ENCODE measurements around the gene PDIA6.

PDIA6 gene

DNA sequence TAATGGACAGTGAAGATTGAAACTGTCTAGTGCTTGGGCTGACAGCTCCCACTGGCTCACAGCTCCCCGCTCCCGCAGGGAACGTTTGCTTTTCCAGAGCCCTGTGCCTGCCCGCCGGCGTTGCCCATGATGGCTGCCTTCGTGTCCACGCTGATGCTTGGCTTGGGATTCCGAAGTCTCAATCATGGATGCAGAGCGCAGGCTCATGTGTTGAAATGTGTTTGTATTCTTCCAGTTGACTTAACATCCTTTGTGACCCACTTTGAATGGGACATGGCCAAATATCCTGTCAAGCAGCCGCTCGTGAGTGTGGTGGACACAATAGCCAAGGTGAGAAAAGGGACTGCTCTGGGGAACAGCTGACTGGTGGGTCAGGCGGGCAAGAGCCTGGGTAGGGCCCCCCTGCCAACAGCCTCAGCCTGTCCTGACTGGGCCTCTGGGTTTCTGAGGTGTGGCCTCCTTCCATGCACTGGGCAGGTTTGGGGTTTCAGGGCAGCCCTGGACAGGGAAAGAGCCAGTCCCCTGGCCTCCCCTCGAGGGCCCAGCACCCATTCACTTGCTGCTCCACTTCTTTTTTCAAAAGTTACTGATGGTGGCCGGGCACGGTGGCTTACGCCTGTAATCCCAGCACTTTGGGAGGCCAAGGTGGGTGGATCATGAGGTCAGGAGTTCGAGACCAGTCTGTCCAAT, 48.3 kb downstream of the PDIA6 start:
- H3K4me3 Mint-ChIP-seq = no peak overlapping the region
- no peaks in the 10 kb centered on the region for H3K4me1 Mint-ChIP-seq (ENCODE audit: low read depth)
- peaks cover 8% of the 10 kb centered on the region for H3K27me3 Mint-ChIP-seq
- no peak overlapping the region for H3K27ac Mint-ChIP-seq
- intact Hi-C loops (cut with micrococcal nuclease) = no loop called here
- no peaks in the 10 kb centered on the region for H3K9me3 Mint-ChIP-seq
- H3K36me3 Mint-ChIP-seq (ENCODE audit: low read depth) = no peaks in the 10 kb centered on the region

DNA sequence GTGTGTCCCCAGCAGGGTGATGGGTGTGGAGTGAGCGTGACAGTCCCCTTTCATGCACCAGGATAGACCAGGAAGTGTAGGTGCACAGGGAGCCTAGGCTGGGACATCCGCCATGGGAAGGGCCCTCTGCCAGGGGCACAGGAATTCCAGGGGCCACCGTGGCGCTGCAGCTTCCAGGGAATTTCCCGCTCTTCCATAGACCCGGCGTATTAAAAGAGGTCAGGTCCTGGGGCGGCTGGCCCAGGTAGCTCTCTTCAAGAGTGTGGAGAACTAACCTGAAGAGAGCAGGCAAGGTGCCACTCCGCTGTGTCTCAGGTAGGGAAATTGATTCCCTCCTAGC, 49.2 kb downstream of the PDIA6 start:
- Mint-ChIP-seq H3K4me1 (ENCODE audit: low read depth) (no peaks in the 10 kb centered on the region), H3K36me3 (ENCODE audit: low read depth) (no peaks in the 10 kb centered on the region), H3K27ac (no peak overlapping the region), H3K4me3 (no peak overlapping the region), H3K27me3 (peaks cover 8% of the 10 kb centered on the region), H3K9me3 (no peaks in the 10 kb centered on the region)
- intact Hi-C loops (cut with micrococcal nuclease) = no loop called here

DNA sequence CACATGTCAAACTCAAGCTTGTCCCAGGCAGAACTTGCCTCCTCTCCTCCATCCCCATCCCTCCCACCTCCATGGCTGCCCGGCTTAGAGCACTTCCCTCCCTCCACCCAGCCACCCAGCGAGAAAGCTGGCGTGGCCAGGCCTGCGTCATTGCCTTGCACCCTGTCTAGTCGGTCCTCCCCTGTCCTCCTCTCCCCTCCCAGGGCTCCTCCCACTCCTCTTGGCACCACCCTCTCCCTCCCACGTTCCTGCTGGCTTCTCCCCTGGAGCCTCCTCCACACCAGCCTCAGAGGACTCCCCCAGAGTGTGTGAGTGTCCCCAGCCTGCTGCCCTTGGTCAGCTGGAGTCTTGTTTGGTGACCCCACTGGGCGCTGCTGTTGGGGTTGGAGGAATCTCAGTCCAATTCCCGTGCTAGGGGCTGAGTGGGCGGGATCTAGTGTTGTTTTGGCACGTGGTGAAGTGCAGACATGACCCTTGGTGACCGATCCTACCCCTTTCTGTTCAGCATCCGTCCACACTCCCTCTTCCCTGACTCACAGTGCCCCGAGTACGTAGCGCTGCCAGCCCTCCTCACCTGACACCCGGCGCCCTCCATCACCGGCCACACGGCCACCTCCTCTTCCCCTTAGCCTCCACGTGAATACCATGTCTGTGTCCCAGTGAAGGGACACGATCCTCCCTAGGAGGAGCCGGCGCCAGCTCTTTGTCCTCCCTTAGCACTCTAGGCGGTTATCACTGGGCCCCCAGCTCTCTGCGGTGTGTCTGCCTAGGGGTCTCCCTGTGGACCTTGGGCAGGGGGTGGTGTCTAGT, 49.7 kb downstream of the PDIA6 start:
- H3K4me3 Mint-ChIP-seq = no peak overlapping the region
- peaks cover 8% of the 10 kb centered on the region for H3K27me3 Mint-ChIP-seq
- H3K9me3 Mint-ChIP-seq = no peaks in the 10 kb centered on the region
- no peaks in the 10 kb centered on the region for H3K4me1 Mint-ChIP-seq (ENCODE audit: low read depth)
- no peaks in the 10 kb centered on the region for H3K36me3 Mint-ChIP-seq (ENCODE audit: low read depth)
- intact Hi-C loops (cut with micrococcal nuclease) = no loop called here
- H3K27ac Mint-ChIP-seq = no peak overlapping the region

DNA sequence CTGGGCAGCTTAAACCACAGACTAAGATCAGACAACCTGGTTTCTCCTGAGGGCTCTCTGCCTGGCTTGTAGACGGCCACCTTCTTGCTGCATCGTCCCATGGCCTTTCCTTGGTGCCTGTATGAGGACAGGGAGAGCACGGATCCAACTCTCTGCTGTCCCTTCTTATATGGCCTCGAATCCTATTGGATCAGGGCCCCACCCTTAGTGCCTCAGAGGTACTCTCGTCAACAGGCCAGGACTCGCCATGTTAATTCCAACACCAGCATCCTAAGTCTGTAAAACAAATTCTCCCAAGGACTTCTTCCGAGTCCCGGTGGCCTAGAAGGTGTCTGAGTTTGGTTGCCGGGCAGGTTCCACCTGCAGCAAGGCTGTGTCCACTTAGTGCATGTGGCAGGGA, 51.0 kb downstream of the PDIA6 start:
- Mint-ChIP-seq H3K4me1 (ENCODE audit: low read depth) (no peaks in the 10 kb centered on the region), H3K27me3 (peaks cover 8% of the 10 kb centered on the region), H3K27ac (no peak overlapping the region), H3K36me3 (ENCODE audit: low read depth) (no peaks in the 10 kb centered on the region), H3K4me3 (no peak overlapping the region), H3K9me3 (no peaks in the 10 kb centered on the region)
- intact Hi-C loops (cut with micrococcal nuclease) = no loop called here

DNA sequence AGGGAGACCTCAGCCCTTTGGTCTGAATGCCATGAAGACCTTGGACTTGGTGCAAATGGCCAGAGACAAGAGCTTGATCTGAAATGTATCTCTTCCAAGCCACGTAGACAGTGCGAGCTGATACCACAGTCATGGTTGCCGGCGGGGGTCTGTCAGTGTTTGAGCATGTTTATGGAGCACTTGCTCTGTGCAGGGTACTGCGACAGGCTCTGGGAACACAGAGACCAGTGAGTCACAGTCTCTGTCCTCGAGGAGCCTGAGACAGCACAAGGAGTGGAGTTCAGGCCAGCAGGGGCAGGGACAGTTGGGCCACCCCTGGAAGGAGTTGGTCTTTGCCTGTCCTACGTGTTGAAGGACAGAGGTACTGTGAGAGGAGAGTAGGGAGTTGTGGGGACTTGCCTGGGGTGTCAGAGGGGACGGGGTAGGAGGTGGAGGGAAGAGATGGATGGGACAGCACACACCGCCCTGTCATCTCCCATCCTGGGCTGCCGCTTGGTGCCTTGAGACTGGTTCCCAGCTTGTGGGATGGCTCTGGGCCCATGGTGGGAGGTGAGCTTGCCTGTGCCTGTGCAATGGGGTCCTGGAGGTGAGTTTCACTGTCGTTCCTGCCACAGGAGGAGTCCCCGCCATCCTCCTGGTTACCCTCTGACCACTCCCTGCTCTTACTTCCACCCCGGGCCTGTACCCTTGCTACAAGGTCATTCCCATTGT, 51.6 kb downstream of the PDIA6 start:
- peaks cover 8% of the 10 kb centered on the region for H3K27me3 Mint-ChIP-seq
- H3K4me3 Mint-ChIP-seq = no peak overlapping the region
- no peaks in the 10 kb centered on the region for H3K36me3 Mint-ChIP-seq (ENCODE audit: low read depth)
- no peaks in the 10 kb centered on the region for H3K4me1 Mint-ChIP-seq (ENCODE audit: low read depth)
- no peak overlapping the region for H3K27ac Mint-ChIP-seq
- no peaks in the 10 kb centered on the region for H3K9me3 Mint-ChIP-seq
- intact Hi-C loops (cut with micrococcal nuclease) = no loop called here

DNA sequence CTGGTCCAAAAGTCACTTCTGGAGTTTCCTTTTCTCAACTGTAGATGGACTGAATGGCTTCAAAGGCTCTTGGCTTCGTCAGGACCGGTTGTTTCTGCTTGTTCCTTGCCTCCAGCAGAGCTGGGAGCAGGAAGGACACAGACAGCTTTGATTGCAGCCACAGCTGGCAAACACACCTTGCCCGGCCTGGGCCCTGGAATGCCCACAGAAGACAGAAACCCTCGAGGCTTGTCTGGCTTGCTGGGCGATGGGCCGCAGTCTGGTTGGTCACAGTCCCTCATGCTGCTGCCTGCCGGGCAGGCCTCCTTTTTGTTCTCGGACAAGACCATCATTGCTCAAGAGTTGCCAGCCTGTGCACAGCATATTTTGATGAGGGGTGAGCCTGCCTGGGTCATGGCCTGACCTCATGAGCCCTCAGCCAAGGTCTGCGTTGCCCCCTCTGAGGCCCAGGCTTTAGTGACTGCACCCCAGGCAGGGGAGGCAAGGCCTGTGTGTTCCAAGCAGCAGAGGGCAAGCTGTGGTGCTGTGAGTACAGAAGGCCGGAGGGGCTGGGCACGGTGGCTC, 53.4 kb downstream of the PDIA6 start:
- no peaks in the 10 kb centered on the region for H3K4me1 Mint-ChIP-seq (ENCODE audit: low read depth)
- H3K4me3 Mint-ChIP-seq = no peak overlapping the region
- H3K27me3 Mint-ChIP-seq = peaks cover 11% of the 10 kb centered on the region
- H3K9me3 Mint-ChIP-seq = no peaks in the 10 kb centered on the region
- no peaks in the 10 kb centered on the region for H3K36me3 Mint-ChIP-seq (ENCODE audit: low read depth)
- no peak overlapping the region for H3K27ac Mint-ChIP-seq
- intact Hi-C loops (cut with micrococcal nuclease) = no loop called here

DNA sequence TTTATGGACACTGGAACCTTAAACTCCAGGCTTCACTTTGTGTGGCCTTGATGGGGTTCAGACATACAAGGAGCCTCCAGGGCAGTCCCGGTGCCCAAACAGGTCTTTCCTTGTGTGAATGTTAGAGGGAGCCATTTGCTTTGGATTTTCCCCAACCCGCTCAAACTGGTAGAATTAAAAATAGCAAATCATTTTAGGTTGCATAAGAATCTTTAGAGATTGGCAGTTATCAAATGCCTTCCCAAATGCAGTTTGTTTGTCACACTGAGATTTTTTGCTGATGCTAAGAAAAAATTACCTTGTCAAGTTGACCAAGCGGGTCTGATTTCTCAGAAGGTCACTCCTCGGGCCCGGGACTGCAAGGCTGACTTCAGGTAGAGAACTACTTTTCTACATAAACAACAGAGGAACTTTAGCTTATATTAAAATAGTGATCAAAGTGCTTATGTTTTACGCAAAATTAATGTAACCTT, 54.7 kb downstream of the PDIA6 start:
- H3K27me3 Mint-ChIP-seq = peaks cover 6% of the 10 kb centered on the region
- no peaks in the 10 kb centered on the region for H3K9me3 Mint-ChIP-seq
- H3K36me3 Mint-ChIP-seq (ENCODE audit: low read depth) = no peaks in the 10 kb centered on the region
- no peak overlapping the region for H3K27ac Mint-ChIP-seq
- intact Hi-C loops (cut with micrococcal nuclease) = no loop called here
- no peak overlapping the region for H3K4me3 Mint-ChIP-seq
- no peaks in the 10 kb centered on the region for H3K4me1 Mint-ChIP-seq (ENCODE audit: low read depth)

DNA sequence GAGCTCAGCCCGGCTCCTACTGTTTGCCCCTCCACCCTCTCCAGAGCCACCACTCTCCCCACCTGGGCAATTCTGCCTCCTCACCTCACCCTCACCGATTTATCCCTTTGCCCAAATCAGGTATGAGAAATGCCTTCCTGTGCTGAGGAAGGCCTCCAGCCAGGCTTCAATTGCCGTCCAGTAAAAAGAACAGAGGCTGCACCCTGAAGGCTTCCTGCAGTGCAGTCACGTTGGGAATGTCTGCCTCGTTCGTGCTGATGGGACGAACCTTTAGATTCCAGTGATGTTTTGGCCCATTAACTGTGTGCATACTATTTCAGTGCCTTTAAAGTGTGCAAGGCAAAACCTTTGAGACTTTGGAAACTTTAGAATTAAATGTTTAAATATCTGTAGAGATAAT, 57.0 kb downstream of the PDIA6 start:
- Mint-ChIP-seq H3K27ac (no peak overlapping the region), H3K9me3 (no peaks in the 10 kb centered on the region), H3K36me3 (ENCODE audit: low read depth) (no peaks in the 10 kb centered on the region), H3K27me3 (peaks cover 8% of the 10 kb centered on the region), H3K4me1 (ENCODE audit: low read depth) (peaks cover 3% of the 10 kb centered on the region), H3K4me3 (no peak overlapping the region)
- intact Hi-C loops (cut with micrococcal nuclease) = no loop called here

DNA sequence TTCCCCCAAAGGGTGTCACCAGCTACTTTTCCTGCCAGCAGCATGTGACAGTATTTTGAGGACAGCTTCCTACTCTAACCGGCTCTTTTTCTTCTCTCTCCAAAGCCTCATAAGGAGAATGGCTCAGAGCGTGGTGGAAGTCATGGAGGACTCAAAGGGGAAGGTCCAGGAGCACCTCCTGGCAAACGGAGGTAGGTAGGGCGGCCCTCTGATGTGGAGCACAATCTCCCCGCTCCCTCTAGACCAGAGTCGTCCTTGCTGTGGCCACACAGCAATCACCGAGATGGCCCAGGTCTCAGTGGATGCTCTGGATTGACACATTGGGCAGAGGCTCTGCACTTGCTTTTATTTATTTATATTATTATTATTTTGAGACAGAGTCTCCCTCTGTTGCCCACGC, 58.7 kb downstream of the PDIA6 start:
- Mint-ChIP-seq H3K36me3 (ENCODE audit: low read depth) (no peaks in the 10 kb centered on the region), H3K9me3 (no peaks in the 10 kb centered on the region), H3K27me3 (peaks cover 11% of the 10 kb centered on the region), H3K27ac (no peak overlapping the region), H3K4me3 (no peak overlapping the region), H3K4me1 (ENCODE audit: low read depth) (peaks cover 9% of the 10 kb centered on the region)
- intact Hi-C loops (cut with micrococcal nuclease) = no loop called here

DNA sequence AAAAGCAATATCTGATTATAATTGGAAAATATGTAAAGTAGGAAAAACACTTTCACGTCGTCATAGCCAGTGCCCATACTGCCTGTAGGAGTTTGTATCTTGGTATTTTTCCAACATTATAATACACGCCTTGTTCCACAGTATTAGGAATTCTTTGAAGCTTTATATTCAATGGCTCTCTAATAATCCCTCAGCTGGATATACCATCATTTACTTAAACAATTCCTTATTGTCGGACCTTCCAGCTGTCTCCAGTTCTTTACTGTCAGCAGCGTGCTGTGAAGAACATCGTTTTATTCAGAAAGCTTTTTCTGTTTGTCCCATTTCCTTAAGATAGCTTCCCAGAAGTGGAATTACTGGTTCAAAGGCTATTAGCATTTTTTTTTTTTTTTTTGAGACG, 59.4 kb downstream of the PDIA6 start:
- H3K36me3 Mint-ChIP-seq (ENCODE audit: low read depth) = no peaks in the 10 kb centered on the region
- H3K9me3 Mint-ChIP-seq = no peaks in the 10 kb centered on the region
- H3K4me1 Mint-ChIP-seq (ENCODE audit: low read depth) = peaks cover 9% of the 10 kb centered on the region
- H3K4me3 Mint-ChIP-seq = no peak overlapping the region
- intact Hi-C loops (cut with micrococcal nuclease) = no loop called here
- H3K27ac Mint-ChIP-seq = no peak overlapping the region
- peaks cover 11% of the 10 kb centered on the region for H3K27me3 Mint-ChIP-seq

DNA sequence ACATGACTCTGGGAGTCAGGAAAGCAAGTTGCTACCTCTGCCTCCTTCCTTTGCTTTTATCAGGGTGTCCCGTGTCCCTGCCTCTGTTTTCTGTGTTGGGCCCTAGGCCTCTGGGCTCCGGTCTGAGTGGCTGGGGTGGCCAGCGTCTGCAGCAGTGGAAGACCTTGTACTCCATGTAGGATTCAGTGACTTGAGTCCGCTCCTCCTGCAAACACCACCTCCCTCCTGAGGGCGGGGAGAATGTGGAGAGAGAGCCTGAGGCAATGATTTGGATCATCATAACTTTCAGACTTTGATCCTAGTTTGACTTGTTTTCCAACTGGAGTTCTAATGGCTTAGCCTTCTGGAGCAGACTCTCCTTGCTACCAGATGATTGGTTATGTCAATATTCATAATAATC, 60.3 kb downstream of the PDIA6 start:
- Mint-ChIP-seq H3K4me1 (ENCODE audit: low read depth) (peaks cover 9% of the 10 kb centered on the region), H3K9me3 (no peaks in the 10 kb centered on the region), H3K27me3 (peaks cover 11% of the 10 kb centered on the region), H3K27ac (no peak overlapping the region), H3K36me3 (ENCODE audit: low read depth) (no peaks in the 10 kb centered on the region), H3K4me3 (no peak overlapping the region)
- intact Hi-C loops (cut with micrococcal nuclease) = no loop called here

DNA sequence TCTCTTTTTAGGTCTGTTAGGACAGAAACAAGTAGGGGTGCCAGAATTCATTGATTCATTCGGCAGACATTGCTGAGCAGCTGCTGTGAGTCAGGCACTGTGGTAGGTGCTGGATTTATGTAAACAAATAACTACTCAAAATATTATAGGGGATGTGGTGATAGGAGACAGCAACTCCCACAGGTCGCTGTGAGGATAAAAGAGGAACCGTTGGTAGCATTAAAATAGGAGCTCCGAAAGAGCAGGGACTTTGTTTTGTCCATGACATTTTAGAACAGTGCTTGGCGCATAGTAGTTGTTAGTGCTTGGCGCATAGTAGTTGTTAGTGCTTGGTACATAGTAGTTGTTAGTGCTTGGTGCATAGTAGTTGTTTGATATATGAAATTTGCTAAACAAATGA, 62.0 kb downstream of the PDIA6 start:
- Mint-ChIP-seq H3K27me3 (peaks cover 11% of the 10 kb centered on the region), H3K4me1 (ENCODE audit: low read depth) (peaks cover 17% of the 10 kb centered on the region), H3K36me3 (ENCODE audit: low read depth) (no peaks in the 10 kb centered on the region), H3K9me3 (no peaks in the 10 kb centered on the region), H3K27ac (no peak overlapping the region), H3K4me3 (no peak overlapping the region)
- intact Hi-C loops (cut with micrococcal nuclease) = no loop called here

DNA sequence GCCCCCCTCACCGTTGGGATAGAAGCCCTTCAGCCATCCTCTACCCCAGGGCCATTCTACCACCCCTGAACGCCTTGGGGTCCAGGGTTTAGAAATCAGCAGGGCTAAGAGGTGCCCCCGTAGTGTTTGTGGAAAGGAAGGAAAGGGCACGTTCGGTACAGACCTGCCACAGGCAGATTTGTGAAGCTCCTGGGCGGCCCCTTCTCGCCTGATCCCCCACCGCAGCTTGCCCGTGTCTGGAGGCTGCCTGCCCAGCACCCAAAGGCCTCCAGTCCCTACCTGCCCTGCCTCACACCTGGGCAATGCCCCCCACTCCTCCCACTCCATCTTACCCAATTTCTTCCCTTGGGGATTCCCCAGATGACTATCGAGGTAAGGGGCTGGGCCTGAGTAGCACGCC, 69.9 kb downstream of the PDIA6 start:
- intact Hi-C loops (cut with micrococcal nuclease) = loop anchor here (10.0 kb wide), 1 partner anchor 72 kb away; the partner anchor contains the start of gene PDIA6

DNA sequence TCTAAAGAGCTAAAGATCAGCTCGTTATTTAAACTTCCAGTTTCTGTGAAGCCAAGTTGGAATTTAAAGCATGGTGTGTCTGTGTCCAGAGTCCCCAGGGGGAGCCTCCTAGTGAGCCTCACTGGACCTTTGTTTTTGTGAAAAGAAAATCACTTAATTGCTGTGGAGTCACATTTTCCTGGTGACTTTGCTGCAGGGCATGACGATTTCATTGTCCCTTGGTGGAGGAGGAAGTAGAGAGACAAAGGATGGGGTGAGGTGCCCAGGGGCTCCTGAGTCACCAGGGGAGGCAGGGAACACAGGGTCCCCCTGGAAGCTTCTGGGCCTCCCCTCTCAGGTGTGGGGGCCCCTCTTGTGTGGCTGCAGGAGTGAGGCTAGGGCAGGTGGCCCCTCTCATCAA, 71.4 kb downstream of the PDIA6 start:
- H3K27me3 Mint-ChIP-seq = peaks cover 3% of the 10 kb centered on the region
- H3K36me3 Mint-ChIP-seq (ENCODE audit: low read depth) = no peaks in the 10 kb centered on the region
- no peaks in the 10 kb centered on the region for H3K9me3 Mint-ChIP-seq
- no peak overlapping the region for H3K4me3 Mint-ChIP-seq
- H3K27ac Mint-ChIP-seq = no peak overlapping the region
- H3K4me1 Mint-ChIP-seq (ENCODE audit: low read depth) = peaks cover 16% of the 10 kb centered on the region
- intact Hi-C loops (cut with micrococcal nuclease) = loop anchor here (10.0 kb wide), 1 partner anchor 74 kb away; the partner anchor contains the start of gene PDIA6

More for the DNA sequence above, 69.9 kb downstream of the PDIA6 start:
- H3K9me3 Mint-ChIP-seq = no peaks in the 10 kb centered on the region
- H3K27ac Mint-ChIP-seq = no peak overlapping the region
- H3K36me3 Mint-ChIP-seq (ENCODE audit: low read depth) = no peaks in the 10 kb centered on the region
- H3K27me3 Mint-ChIP-seq = peaks cover 3% of the 10 kb centered on the region
- H3K4me1 Mint-ChIP-seq (ENCODE audit: low read depth) = peaks cover 20% of the 10 kb centered on the region
- no peak overlapping the region for H3K4me3 Mint-ChIP-seq
